HEK293 (cell line): Measurements from ENCODE around the gene RFX2.

Experiments used
- KLF16 ChIP-seq: fragments of 450-650 bp; formaldehyde crosslinking; IDR thresholded peaks from 2 replicates; pipeline ENCODE4 v1.5.1; 2017; ENCODE audit warnings: missing biosample characterization, missing genetic modification characterization
- ZNF501 ChIP-seq: fragments of 450-650 bp; formaldehyde crosslinking; IDR thresholded peaks from 2 replicates; pipeline ENCODE4 v1.5.1; 2016; ENCODE audit warnings: missing biosample characterization, missing genetic modification characterization
- TF ChIP-seq, protein P1 (sequence below): fragments of 450-650 bp; formaldehyde crosslinking; IDR thresholded peaks from 2 replicates; pipeline ENCODE4 v1.5.1; 2016; ENCODE audit warnings: missing biosample characterization, missing genetic modification characterization

DNA sequence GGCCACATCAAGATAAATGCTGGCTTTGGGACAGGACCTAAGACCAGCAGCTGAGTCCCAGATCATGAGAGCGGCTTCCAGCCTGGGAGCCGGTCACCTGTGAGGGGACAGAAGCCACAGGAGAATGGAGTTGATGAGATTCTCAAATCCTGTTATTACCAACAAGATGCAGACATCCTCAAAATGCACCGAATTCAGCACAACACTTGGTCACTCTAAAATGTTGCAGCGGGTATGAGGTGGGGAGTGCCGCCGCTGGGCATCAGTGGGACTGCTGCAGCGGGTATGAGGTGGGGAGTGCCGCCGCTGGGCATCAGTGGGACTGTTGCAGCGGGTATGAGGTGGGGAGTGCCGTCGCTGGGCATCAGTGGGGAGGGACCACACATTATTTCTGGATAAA lies 153.6 kb downstream of the RFX2 start:
- TF ChIP-seq, protein P1, sequence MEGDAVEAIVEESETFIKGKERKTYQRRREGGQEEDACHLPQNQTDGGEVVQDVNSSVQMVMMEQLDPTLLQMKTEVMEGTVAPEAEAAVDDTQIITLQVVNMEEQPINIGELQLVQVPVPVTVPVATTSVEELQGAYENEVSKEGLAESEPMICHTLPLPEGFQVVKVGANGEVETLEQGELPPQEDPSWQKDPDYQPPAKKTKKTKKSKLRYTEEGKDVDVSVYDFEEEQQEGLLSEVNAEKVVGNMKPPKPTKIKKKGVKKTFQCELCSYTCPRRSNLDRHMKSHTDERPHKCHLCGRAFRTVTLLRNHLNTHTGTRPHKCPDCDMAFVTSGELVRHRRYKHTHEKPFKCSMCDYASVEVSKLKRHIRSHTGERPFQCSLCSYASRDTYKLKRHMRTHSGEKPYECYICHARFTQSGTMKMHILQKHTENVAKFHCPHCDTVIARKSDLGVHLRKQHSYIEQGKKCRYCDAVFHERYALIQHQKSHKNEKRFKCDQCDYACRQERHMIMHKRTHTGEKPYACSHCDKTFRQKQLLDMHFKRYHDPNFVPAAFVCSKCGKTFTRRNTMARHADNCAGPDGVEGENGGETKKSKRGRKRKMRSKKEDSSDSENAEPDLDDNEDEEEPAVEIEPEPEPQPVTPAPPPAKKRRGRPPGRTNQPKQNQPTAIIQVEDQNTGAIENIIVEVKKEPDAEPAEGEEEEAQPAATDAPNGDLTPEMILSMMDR (tag by site-specific recombination) = no peak
- TF ChIP-seq KLF16 (no peak), ZNF501 (tag by site-specific recombination) (no peak)
